Neural cell (in vitro differentiated cells): Measurements from ENCODE around the gene BHLHE23. TPM values are rescaled to one million over a fixed set of nuclear protein-coding genes. Genes with fewer than 3 reads are reported as not detected.
"Not testable (repeated sequence)": the region's sequence is repeated elsewhere in the genome, so short reads cannot be mapped to it uniquely, and the experiment has no call there.

Source experiments
- H2AFZ ChIP-seq: fragments of 200-600, 300-800 bp; sonication (generic), shearing (Covaris generic); 2 replicates; pipeline ENCODE4 v1.6.0; 2014; ENCODE audit warnings: low read depth, mild to moderate bottlenecking, antibody characterized with exemption, low read length, moderate library complexity
- H3F3A ChIP-seq: fragments of 200-600 bp; shearing (Covaris generic); 2 replicates; pipeline ENCODE4 v1.6.1; 2016; ENCODE audit warnings: mild to moderate bottlenecking, moderate library complexity, mixed read lengths, antibody characterized with exemption, low read length; ENCODE audit not compliant: insufficient read depth, poor library complexity, severe bottlenecking
- H3K27ac ChIP-seq: fragments of 200-600, 300-800 bp; sonication (generic), shearing (Covaris generic); 2 replicates; pipeline ENCODE4 v1.5.1; 2014; ENCODE audit warnings: mild to moderate bottlenecking, low read length, moderate library complexity
- H3K27me3 ChIP-seq: fragments of 300-800, 200-600 bp; sonication (generic), shearing (Covaris generic); 2 replicates; pipeline ENCODE4 v1.6.0; 2014; ENCODE audit warnings: mild to moderate bottlenecking, low read depth, low read length, moderate library complexity; ENCODE audit not compliant: insufficient read depth
- H3K36me3 ChIP-seq: fragments of 300-800, 200-600 bp; sonication (generic), shearing (Covaris generic); 2 replicates; pipeline ENCODE4 v1.5.1; 2014; ENCODE audit warnings: mild to moderate bottlenecking, antibody characterized with exemption, low read length, moderate library complexity; ENCODE audit not compliant: insufficient read depth
- H3K4me2 ChIP-seq: fragments of 300-800, 200-600 bp; sonication (generic), shearing (Covaris generic); 2 replicates; pipeline ENCODE4 v1.6.0; 2014; ENCODE audit warnings: mild to moderate bottlenecking, low read length
- H3K4me3 ChIP-seq: fragments of 300-800, 200-600 bp; sonication (generic), shearing (Covaris generic); 2 replicates; pipeline ENCODE4 v1.5.1; 2014; ENCODE audit warnings: mild to moderate bottlenecking, low read length, moderate library complexity
- H3K79me2 ChIP-seq: fragments of 200-600 bp; shearing (Covaris generic); replicated peaks from 2 replicates; pipeline ENCODE4 v1.6.0; 2014; ENCODE audit warnings: mild to moderate bottlenecking, low read length, moderate library complexity; ENCODE audit not compliant: insufficient read depth
- H3K9ac ChIP-seq: fragments of 300-800, 200-600 bp; sonication (generic), shearing (Covaris generic); 2 replicates; pipeline ENCODE4 v1.6.1; 2016; ENCODE audit warnings: mild to moderate bottlenecking, low read length, mixed read lengths
- H3K9me2 ChIP-seq: fragments of 200-600 bp; shearing (Covaris generic); 2 replicates; pipeline ENCODE4 v1.6.1; 2016; ENCODE audit warnings: mild to moderate bottlenecking, low read length, mixed read lengths; ENCODE audit not compliant: insufficient read depth
- H3K9me3 ChIP-seq: fragments of 200-600, 300-800 bp; sonication (generic), shearing (Covaris generic); 2 replicates; pipeline ENCODE4 v1.6.1; 2016; ENCODE audit warnings: mild to moderate bottlenecking, mixed run types, low read length, moderate library complexity, mixed read lengths
- H4K20me1 ChIP-seq: fragments of 200-600 bp; shearing (Covaris generic); 2 replicates; pipeline ENCODE4 v1.6.1; 2016; ENCODE audit warnings: mild to moderate bottlenecking, mixed run types; ENCODE audit not compliant: insufficient read depth
- EP300 ChIP-seq: fragments of 450-650 bp; conservative IDR thresholded peaks from 2 replicates; pipeline ENCODE4 v1.6.1; 2014; ENCODE audit warnings: antibody characterized with exemption, mild to moderate bottlenecking, moderate library complexity; ENCODE audit not compliant: poor library complexity, severe bottlenecking
- EZH2 ChIP-seq: fragments of 200-600, 300-800 bp; shearing (Covaris generic), sonication (generic); IDR thresholded peaks from 2 replicates; pipeline ENCODE4 v1.6.1; 2014; ENCODE audit warnings: antibody characterized with exemption, low read length, borderline replicate concordance, mild to moderate bottlenecking; ENCODE audit not compliant: insufficient read depth, poor library complexity, severe bottlenecking
- POLR2AphosphoS5 ChIP-seq: IDR thresholded peaks from 2 replicates; pipeline ENCODE4 v1.6.1; 2012
- REST ChIP-seq: IDR thresholded peaks from 2 replicates; pipeline ENCODE4 v1.6.1; 2012; ENCODE audit warnings: borderline replicate concordance
- SMC3 ChIP-seq: fragments of 450-650 bp; conservative IDR thresholded peaks from 2 replicates; pipeline ENCODE4 v1.6.1; 2014; ENCODE audit warnings: antibody characterized with exemption, mild to moderate bottlenecking, moderate library complexity; ENCODE audit not compliant: poor library complexity
- TAF1 ChIP-seq: IDR thresholded peaks from 2 replicates; pipeline ENCODE4 v1.6.1; 2012; ENCODE audit warnings: low read depth
- polyA plus RNA-seq: library from polyadenylated mRNA; depleted of rRNA; stranded (reverse); fragments of >200 nt; gene quantifications from 2 replicates; pipeline ENCODE4 v1.2.3, GENCODE V29; 2014

BHLHE23 gene
- polyA plus RNA-seq, 1 donor from 2014 or later = not detected

DNA sequence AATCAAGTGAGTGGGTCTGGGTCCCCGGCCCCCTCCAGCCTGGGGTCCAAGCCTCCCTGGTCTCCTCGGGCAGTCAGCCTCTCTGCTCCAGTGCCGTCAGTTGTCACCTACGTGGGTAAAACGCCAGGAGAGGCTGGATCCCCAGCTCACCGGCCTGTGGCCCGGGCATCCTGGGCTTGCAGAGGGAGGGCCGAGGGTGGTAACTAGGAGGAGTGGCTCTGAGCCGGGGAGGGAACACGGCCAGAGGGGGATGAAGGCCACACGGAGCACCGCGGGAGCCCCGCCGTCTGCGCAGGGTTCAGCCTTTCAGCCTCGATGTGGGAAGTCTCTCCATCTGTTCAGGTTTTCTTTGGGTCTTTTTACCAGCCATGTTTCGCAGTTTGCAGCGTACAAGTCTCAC lies 29.5 kb upstream of the BHLHE23 start:
- Histone ChIP-seq H3F3A (no peaks in the 10 kb centered on the region), H3K27me3 (no peaks in the 10 kb centered on the region), H3K36me3 (no peaks in the 10 kb centered on the region), H3K9me2 (no peaks in the 10 kb centered on the region), H3K4me3 (no peak overlapping the region), H3K9me3 (no peaks in the 10 kb centered on the region), H4K20me1 (no peaks in the 10 kb centered on the region), H3K9ac (no peak overlapping the region), H3K27ac (no peak overlapping the region), H3K4me2 (no peak overlapping the region), H2AFZ (no peak overlapping the region), H3K79me2 (no peaks in the 10 kb centered on the region)
- no peak for TF ChIP-seq EP300
- no peak for TF ChIP-seq REST
- TF ChIP-seq TAF1 = no peak

DNA sequence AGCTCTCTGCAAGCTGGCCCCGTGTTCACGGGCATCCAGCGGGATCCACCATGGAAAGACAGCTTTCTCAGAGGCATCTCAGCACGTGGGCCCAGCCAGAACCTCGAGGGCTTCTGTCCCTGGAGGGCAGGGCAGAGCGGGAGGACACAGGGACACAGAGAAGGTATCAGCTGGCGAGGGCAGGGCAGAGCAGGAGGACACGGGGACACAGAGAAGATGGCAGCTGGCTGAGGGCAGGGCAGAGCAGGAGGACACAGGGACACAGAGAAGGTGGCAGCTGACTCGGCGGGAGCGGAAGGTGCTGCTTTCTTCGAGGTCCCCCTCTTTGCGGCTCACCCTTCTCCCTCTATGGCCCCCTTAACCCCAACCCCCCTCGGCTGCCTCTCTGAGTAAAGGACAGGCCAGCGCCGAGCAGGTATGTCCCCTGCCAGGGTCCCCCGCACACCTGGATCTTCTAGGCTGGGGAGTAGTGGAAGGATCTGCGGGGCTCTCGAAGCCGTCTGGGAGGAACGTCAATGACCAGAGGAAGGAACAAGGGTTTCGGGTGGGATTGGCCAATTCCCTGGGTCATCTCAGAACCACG lies 28.9 kb upstream of the BHLHE23 start:
- Histone ChIP-seq H3K36me3 (no peaks in the 10 kb centered on the region), H3K79me2 (no peaks in the 10 kb centered on the region), H3K4me2 (no peak overlapping the region), H4K20me1 (no peaks in the 10 kb centered on the region), H3K9ac (no peak overlapping the region), H3K4me3 (no peak overlapping the region), H3K9me2 (no peaks in the 10 kb centered on the region), H3K27me3 (no peaks in the 10 kb centered on the region), H2AFZ (no peak overlapping the region), H3K27ac (no peak overlapping the region), H3K9me3 (no peaks in the 10 kb centered on the region), H3F3A (no peaks in the 10 kb centered on the region)
- TF ChIP-seq EZH2 (no peak), POLR2AphosphoS5 (no peak), REST (no peak), SMC3 (no peak)

DNA sequence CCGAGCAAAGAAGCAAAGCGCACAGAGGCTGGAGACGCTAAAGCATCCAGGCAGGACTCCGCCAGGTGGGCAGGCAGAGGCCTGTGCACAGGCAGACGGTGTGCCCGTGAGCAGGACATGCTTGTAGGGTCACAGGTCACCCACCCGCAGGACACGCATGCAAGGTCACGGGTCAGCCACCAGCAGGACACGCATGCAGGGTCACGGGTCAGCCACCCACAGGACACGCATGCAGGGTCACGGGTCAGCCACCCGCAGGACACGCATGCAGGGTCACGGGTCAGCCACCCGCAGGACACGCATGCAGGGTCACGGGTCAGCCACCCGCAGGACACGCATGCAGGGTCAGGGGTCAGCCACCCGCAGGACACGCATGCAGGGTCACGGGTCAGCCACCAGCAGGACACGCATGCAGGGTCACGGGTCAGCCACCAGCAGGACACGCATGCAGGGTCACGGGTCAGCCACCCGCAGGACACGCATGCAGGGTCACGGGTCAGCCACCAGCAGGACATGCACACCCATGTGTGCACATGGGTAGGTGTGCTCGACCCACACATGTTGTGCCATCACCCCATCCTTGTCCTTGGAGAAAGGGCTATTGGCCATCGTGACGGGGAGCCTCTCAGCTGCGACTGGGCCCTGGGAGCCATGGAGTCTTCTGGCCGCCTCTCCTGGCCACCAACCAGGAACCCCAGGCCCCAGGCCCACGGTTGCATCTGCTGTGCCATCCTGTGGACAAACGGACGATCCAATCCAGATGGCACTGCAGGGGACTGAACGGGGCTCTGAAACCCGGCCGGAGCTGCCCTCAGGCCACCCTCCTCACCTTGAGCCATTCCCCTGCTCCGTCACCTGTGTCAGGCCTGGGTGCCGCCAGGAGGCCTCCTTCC lies 28.2 kb upstream of the BHLHE23 start:
- H3K4me2 ChIP-seq, H3F3A ChIP-seq, H2AFZ ChIP-seq, H3K9me2 ChIP-seq, H3K79me2 ChIP-seq, H4K20me1 ChIP-seq, H3K4me3 ChIP-seq, H3K27ac ChIP-seq, H3K9me3 ChIP-seq, H3K36me3 ChIP-seq, H3K27me3 ChIP-seq, H3K9ac ChIP-seq: not testable (repeated sequence)
